ENCODE measurements around the gene CCDC106. TPM values are rescaled to one million over a fixed set of nuclear protein-coding genes. Genes with fewer than 3 reads are reported as not detected.

The CCDC106 gene
- total RNA-seq, 1 experiment from 2014 or later = 19.9 TPM

GRCh38 chr19:55694241-55694655 is 46.2 kb downstream of the CCDC106 start:
- no peaks in the 10 kb centered on the region for H3K27me3 Mint-ChIP-seq (ENCODE audit: low read depth)

More at GRCh38 chr19:55694241-55694655, 46.2 kb downstream of the CCDC106 start:
- Histone ChIP-seq H3K79me2 (ENCODE audit: insufficient read depth, low read length) (no peaks in the 10 kb centered on the region), H4K91ac (ENCODE audit: insufficient read length, low read depth, low read length) (no peak overlapping the region), H3K23me2 (ENCODE audit: insufficient read length, low read depth, low read length, poor library complexity, severe bottlenecking) (no peaks in the 10 kb centered on the region), H2BK5ac (ENCODE audit: insufficient read length, low read length) (no peak overlapping the region), H2AFZ (ENCODE audit: low read length) (no peak overlapping the region), H2AK5ac (ENCODE audit: insufficient read length, low read length) (no peak overlapping the region), H3K79me1 (ENCODE audit: insufficient read depth, low read depth, low read length, poor library complexity, severe bottlenecking) (no peaks in the 10 kb centered on the region), H3K9ac (ENCODE audit: extremely low read depth, insufficient read length, low read length) (no peak overlapping the region), H4K5ac (ENCODE audit: insufficient read length, low read depth, low read length) (no peak overlapping the region), H3K9me3 (ENCODE audit: control insufficient read depth, low read depth, low read length) (no peaks in the 10 kb centered on the region), H3K23ac (ENCODE audit: insufficient read length, low read depth, low read length) (no peak overlapping the region), H3K56ac (ENCODE audit: insufficient read length, low read depth, low read length) (no peak overlapping the region), H3K27ac (ENCODE audit: insufficient read length, low read depth, low read length) (no peak overlapping the region), H3K4me1 (ENCODE audit: insufficient read depth, low read length) (no peaks in the 10 kb centered on the region), H2BK20ac (ENCODE audit: low read depth, low read length, poor library complexity, severe bottlenecking) (no peak overlapping the region), H4K20me1 (ENCODE audit: control insufficient read depth, insufficient read depth, insufficient read length) (no peaks in the 10 kb centered on the region), H4K8ac (replicated peaks; ENCODE audit: insufficient read length, low read depth, low read length) (no peak overlapping the region), H2BK12ac (ENCODE audit: insufficient read length, low read depth, low read length) (no peak overlapping the region), H3K27me3 (ENCODE audit: insufficient read depth, low read length) (no peaks in the 10 kb centered on the region), H2BK120ac (ENCODE audit: low read depth, low read length, poor library complexity, severe bottlenecking) (no peak overlapping the region), H3K14ac (ENCODE audit: insufficient read depth, low read length) (no peak overlapping the region), H3K4me2 (ENCODE audit: insufficient read depth, insufficient read length, low read length) (no peak overlapping the region), H3T11ph (ENCODE audit: low read length) (no peak overlapping the region), H3K18ac (ENCODE audit: insufficient read length, low read depth, low read length) (no peak overlapping the region), H2BK15ac (ENCODE audit: low read depth, low read length) (no peak overlapping the region), H3K4ac (ENCODE audit: low read depth, low read length) (no peak overlapping the region)
- WGBS (ENCODE audit: extremely low coverage, insufficient read length, low lambda C conversion rate) = no CpG with 5 or more reads among the region's 15 CpGs
- no peaks in the 10 kb centered on the region for H3K9me3 Mint-ChIP-seq
- H3K4me3 Mint-ChIP-seq = no peak overlapping the region
- DNase-seq = no peak
- H3K27ac Mint-ChIP-seq = no peak overlapping the region
- H3K4me1 Mint-ChIP-seq = no peaks in the 10 kb centered on the region
- peaks cover 28 to 68% (median 66%) of the 10 kb centered on the region in 3 experiments for H3K36me3 Mint-ChIP-seq (ENCODE audit: insufficient read depth in 1 of 3, low read depth in 3 of 3)
- no peak for TF ChIP-seq CTCF (conservative IDR thresholded peaks at IDR 0.05)

Measured in H9 (cell line).